A549 (cell line): Measurements from ENCODE around the gene SELP.

Experiments used
- CHD2 ChIP-seq: fragments of 150-350 bp; IDR thresholded peaks from 2 replicates; pipeline ENCODE4 v1.6.1; 2014; ENCODE audit warnings: low read length; ENCODE audit not compliant: partially characterized antibody
- CTCF ChIP-seq: fragments of >200 bp; sonication (Bioruptor Twin); formaldehyde crosslinking; IDR thresholded peaks from 3 replicates; pipeline ENCODE4 v1.5.1; 2016
- EP300 ChIP-seq, 2 experiments: fragments of >200 bp; sonication (Bioruptor Twin); formaldehyde crosslinking; IDR thresholded peaks; 2 replicates in 1 of 2; 3 replicates in 1 of 2; pipeline ENCODE4 v1.6.1; 2016 to 2017
- HDAC2 ChIP-seq: fragments of 200-600 bp; sonication (generic); IDR thresholded peaks from 2 replicates; pipeline ENCODE4 v1.6.1; 2016
- HEYL ChIP-seq: fragments of 250-450 bp; sonication (Bioruptor Pico); IDR thresholded peaks from 2 replicates; pipeline ENCODE4 v1.8.0; 2021; ENCODE audit warnings: mild to moderate bottlenecking, moderate library complexity
- POLR2A ChIP-seq: IDR thresholded peaks from 2 replicates; pipeline ENCODE4 v1.6.1; 2012; ENCODE audit warnings: mild to moderate bottlenecking, low read length
- RAD21 ChIP-seq, 2 experiments: fragments of >200 bp in 1 of 2; sonication (Bioruptor Twin) in 1 of 2; formaldehyde crosslinking in 1 of 2; IDR thresholded peaks in 1 of 2; conservative IDR thresholded peaks in 1 of 2; 2 replicates in 1 of 2; 3 replicates in 1 of 2; pipeline ENCODE4 v1.6.1; 2012 to 2018; ENCODE audit warnings: inconsistent platforms in 1 of 2
- SMC3 ChIP-seq: fragments of >200 bp; sonication (Bioruptor Twin); formaldehyde crosslinking; IDR thresholded peaks from 3 replicates; pipeline ENCODE4 v1.6.1; 2018; ENCODE audit warnings: inconsistent platforms
- SREBF2 ChIP-seq: fragments of 450-650 bp; IDR thresholded peaks from 2 replicates; pipeline ENCODE4 v1.6.1; 2014; ENCODE audit warnings: mild to moderate bottlenecking, moderate library complexity
- USF2 ChIP-seq: fragments of 450-650 bp; IDR thresholded peaks from 2 replicates; pipeline ENCODE4 v1.6.1; 2014; ENCODE audit warnings: antibody characterized with exemption

GRCh38 chr1:169565335-169566271 lies 64.3 kb downstream of the SELP start:
- no peak for TF ChIP-seq CTCF
- no peak for TF ChIP-seq POLR2A
- no peak for TF ChIP-seq RAD21 (conservative IDR thresholded peaks at IDR 0.05 in 1 of 2, IDR thresholded peaks at IDR 0.05 in 1 of 2)
- no peak for TF ChIP-seq USF2
- no peak for TF ChIP-seq HDAC2
- no peak for TF ChIP-seq SREBF2
- TF ChIP-seq SMC3 = no peak
- no peak for TF ChIP-seq CHD2
- no peak for TF ChIP-seq HEYL
- TF ChIP-seq EP300 (IDR thresholded peaks at IDR 0.05) = no peak
